GM19043 (cell line): ENCODE data around the gene ACTN1.

ENCODE experiments used
- ATAC-seq: cut with Tn5 transposase; IDR thresholded peaks from one replicate; pipeline ENCODE4 v1.9.1; 2021; ENCODE audit warnings: low read depth; ENCODE audit not compliant: unreplicated experiment

The ACTN1 gene

DNA sequence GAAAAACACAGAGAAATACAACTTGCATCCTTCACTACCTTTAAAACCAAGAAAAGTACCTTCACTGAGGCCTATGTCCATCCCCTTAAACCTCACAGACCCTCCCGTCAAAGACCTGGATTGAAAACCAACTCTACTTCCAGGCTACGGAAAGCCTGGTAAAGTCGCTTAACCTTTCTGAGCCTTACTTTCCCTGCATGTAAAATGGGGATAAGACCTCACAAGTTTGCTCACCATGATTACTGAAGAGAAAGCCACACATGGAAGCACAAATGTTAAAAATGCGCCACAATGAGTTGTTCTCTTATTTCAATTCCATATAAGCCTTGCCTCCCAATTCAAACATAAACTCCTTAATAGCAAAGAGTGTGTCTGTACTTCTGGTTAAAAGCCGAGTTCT lies 8.4 kb downstream of the ACTN1 start:
- ATAC-seq: no peak

DNA sequence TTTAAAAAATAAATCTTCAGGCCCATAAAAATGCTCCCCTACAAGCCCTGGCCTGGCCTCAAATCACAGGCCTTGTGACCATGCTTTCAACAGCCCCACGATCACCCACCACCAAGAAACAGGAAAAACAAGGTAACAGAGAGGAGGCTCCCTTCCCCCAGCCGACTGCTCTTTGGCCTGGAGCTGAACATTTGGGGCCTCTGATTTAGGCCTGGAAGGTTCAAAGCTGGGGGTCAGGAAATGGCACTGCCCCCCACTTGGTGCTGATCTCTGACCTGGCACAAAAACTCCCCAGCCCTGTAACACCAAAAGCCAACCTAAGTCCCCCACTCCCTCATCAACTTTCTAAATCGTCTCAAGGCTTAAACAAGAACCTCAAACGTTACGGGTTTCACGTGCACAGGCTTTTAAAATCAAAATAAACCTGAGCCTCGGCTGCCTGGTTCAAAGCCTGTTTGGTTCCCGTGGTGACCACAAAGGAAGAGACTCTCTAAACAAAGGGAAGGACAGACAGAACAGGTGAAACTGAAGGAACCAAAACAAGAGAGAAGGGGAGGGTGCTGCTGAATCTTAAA lies 9.0 kb downstream of the ACTN1 start:
- no peak for ATAC-seq

DNA sequence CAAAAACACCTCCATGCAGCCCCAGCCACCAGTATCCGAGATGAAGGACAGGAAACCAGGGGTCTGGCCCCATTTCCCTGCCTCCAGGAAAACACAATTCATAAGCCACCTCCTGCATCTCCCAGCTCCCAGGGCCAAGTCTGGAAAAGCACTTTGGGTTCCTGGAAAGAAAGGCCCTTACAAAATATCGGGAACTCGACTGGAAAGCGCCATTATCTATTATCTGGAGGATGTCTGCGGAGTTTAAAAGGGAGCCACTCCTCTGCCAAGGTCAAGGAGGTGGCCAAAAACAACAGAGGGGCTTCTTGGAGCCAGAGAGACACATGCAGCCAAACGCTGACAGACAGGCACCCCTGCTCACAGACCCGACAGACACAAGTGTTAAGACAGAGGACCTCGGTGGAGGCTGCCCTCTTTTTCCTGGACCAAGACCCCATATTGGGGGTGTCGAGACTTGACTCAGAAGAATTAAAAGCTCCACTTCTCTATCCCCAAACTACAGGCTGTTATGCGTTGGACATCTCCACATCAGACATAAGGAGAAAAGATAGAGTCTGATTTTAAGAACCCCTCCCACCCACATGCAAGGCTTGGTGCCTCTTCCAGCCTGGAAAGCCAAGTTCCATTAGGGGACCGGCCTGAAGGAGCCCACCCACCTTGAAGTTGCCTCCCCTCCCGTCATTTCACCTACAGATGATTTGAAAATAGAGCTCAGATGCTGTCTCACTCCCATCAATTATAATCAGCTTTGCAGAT lies 9.6 kb downstream of the ACTN1 start:
- ATAC-seq: no peak

DNA sequence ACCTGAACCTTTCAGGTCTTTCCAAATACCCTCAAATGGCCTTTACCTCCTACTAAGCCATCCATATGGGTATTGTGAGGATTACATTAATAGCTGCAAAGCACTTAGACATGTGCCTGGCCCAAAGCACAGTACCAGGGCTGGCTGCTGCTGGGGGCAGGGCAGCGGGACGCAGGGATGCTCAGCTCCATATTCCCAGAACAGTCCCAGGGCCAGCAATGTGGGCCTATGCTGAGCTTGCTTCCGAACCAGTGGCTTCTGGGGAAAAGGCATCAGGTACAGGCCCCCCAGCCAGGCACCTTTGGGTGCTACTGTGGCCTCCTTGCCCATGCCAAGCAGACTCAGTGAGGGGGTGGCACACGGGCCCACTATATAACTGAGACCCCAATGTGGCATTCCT lies 10.4 kb downstream of the ACTN1 start:
- no peak for ATAC-seq

DNA sequence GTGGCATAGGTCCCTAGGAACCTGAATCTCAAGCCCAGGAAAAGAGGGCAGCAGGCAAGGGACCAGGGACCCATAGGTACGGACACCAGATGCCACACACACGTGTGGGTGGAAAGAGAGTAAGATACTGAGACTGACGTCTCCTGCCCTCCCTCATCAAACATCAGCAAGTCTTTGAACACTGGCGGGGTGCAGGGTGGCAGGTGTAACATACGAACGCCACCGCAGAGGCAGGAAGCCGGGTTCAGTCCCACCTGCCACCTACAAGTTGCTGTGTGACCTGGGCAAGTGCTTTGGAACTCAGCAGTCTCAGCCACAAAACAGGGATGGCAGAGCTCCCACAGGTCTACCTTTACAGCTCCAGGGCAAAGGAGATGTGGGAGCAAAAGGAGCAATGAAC lies 11.1 kb downstream of the ACTN1 start:
- ATAC-seq: no peak

DNA sequence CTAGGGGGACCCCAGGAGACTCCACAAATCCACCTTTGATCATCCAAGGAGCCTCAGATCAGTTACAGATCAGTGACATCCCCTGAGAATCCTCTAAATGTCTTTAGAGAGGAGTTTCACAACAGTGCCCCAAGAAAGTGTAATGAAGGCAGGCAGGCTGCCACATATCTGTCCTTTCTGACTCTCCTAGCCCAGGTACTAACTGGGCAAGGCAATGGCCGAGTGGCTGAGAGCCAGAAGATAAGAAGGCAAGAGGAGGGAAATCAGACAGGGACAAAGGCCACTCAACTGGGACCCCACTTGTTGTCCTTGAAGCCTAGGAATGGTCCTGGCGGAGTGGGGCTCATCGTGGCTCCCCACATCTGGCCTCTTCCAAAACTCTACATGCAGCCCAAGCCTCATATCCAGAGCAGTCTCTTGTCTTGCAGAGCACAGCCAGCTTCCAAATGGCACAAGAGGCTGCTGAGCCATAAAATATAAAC lies 11.6 kb downstream of the ACTN1 start:
- no peak for ATAC-seq

DNA sequence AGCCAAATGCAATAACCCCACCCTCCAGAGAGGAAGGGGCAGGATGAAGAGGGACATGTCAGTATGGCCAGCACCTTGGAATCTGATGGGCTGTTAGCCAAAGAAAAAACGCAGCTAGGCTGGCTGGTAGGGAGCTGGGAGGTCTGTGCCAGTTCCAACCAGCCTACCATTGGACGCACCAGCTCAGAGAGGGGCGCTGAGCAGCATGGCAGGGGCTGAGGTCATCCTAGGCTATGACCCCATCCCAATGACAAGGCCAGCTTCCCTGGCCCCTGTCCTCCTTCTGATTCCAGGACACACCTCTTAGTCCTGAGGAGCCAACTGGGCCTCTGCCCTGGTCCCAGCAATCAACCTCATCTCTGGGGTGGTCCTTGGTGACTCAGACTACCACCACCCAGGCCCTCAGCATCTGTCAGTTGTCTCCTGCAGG lies 12.2 kb downstream of the ACTN1 start:
- ATAC-seq: no peak

DNA sequence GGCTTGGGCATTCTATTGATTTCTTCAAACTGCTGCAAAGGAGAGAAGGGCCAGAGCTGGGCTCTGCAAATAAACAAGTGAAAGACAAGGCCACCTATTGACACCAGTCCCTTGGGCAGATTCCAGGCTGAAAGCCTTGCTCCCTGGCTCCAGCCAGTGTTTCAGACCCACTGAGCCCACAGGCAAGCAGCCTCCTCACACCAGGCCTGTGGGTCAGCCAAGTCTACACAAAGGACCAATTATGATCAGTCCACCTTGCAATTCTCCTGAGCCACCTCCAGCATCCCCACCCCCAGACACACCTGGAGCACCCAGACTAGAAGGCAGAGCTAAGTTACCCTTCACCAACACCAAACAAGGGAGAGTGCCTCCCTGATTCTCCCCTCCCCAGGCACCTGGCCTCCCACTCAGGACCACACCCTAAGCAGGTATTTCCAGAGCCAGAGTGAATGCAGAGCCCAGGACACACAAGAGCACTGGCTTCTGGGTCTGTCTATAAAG lies 13.8 kb downstream of the ACTN1 start:
- ATAC-seq: no peak

DNA sequence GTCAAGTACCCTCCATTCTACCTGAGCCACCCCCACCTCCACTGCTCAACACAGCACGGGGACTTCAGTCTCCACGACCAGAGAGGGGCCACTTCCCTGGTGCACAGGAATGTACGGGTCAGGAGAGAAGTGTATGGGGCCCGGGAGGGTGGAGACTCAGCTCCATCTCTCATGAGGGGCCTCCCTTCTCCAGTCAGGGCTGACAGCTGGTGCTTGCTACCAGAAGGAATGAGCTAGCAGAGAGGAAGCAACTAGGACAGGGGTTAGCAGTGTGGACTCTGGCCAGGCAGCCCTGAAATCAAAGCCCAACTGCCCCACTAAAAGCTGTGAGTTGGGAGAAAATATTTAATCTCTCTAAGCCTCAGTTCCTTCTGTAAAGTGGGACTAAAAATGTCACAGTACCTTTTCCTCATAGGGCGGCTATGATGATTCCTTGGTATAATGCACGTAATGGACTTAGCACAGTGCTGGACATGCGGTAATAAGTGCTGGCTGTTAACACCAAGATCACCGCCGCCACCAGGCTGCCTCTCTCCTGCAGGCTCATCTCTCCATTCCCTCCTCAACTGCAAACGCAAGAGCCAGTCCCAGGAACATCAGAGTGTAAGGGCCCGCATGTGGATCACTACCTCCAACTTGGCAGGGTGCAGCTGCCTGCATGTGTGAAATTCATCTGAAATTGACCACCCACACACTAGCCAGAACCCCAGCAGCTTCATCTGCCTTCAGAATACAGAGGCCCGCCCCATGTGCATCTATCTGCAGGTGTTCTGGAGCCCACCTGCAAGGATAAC lies 14.6 kb downstream of the ACTN1 start:
- no peak for ATAC-seq

DNA sequence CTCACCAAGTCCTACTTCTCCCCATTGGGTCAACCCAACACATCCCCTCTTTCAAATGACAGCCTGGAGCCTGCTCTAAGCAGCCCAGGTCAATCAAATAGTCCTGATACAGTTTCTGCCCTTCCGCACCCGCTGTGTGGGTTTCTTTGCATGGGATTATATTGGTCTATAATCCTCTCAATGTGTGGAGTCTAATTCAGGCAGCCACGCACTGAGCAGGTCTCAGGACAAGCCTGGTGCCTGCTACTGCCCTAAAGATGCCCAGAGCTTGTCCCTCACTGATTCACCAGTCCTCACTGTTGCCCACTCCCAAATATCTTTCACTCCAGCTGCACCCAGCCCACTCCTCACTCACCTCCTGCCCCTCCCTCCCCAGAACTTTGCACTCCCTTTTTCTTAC lies 16.4 kb downstream of the ACTN1 start:
- ATAC-seq: no peak

DNA sequence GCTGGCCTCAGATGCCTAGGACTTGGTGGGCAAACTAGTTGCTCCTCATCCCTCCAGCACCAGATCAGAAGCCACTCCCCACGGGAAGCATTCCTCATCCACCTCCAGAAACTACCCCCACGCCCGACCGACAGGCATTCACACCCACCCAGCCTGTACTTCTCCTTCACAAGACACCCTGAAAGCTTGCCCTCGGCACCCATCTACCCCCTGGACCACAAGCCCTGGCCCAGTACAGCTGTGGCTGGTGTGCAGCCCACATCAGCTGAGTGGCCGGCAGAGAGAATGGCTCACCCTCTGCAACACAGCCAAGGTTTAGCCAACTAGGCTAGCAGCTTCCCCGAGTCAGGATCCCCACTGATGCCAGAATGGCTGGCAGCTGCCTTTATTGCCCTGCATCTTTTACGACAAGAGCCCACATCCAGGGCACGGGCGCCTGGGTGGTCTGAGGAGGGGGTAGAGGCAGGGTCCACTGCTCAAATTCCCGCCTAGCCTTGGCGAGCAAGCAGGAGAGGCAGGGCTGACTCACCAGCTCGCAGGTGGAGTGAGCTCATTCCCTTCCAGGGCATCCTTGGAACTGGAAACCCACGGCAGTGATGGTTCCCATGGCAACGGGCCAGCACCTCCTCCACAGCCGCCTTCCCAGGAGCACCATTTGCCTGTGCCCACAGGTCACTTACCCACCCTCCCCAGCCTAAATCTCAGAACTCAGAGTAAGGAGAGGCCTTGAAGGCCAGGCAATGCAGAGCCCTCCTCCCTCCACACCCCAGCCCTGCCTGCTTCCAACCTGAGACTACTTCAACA lies 17.1 kb downstream of the ACTN1 start:
- ATAC-seq: no peak

DNA sequence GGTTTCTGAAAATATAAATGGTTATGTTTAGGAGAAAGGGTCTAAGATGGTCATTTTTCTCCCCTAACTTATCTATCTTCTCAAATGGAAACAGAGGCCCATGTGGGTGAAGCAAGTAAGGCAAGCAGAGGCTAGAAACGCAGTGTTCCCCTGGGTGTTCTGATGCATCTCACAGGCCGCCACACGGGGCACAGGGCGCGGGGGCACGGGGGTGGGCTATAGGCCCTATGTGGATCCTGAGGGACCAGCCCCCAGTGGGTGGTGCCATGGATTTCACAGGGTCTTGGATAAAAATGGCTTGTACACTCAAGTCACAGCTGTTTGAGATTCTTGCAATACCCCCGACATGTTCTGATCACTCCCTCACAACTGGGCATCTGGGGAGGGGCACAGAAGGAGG lies 17.7 kb downstream of the ACTN1 start:
- no peak for ATAC-seq

DNA sequence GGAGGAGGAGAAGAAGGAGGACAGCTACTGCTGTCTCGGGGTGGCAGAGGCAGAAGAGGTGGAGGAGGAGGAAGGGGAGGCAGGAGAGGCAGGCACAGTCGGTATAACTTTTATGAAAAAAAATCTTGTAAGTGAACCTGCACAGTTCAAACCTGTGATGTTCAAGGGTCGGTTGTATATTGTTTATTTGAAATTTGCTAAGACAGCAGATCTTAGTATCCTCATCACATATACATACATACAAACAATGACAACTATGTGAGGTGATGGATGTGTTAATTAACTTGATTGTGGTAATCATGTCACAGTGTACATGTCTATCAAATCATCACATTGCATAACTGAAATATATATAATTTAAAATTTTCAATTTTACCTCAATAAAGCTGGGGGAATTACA lies 19.0 kb downstream of the ACTN1 start:
- ATAC-seq: no peak

DNA sequence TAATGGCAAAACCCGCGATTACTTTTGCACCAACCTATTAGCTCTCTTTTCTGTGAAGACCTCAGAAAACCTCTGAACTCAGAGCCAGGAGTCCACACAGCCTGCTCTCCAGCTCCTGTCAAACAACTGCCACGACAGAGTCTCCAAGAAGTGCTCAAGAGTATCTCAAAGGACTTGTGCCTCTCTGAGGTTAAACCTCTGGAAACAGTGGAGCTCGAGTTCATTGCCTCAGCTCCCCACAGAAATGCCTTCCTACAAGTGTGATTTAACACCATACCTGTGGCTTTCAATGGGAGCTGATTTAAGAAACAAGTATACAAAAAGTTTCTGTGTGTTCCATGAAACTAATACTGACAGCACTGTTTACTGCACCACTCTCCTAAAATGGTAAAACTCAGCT lies 20.1 kb downstream of the ACTN1 start:
- ATAC-seq: no peak

DNA sequence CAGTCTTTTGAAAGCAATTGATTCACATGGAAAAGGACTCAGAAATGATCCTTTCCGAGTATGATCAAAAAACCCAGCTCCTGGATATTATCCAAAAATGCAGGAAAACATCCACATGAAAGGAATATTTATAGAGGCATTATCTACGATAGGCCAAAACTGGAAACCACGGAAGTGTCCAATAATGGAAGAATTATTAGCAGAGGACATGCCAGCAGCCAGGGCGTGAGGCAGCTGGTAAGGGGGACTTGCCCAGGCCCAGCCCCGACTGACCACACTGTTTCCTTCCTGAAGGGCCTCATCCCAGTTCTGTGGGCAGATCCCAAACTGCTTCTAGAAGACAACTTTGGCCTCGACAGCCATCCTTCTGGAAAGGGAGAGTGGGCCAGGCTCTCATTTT lies 20.5 kb downstream of the ACTN1 start:
- ATAC-seq: no peak

DNA sequence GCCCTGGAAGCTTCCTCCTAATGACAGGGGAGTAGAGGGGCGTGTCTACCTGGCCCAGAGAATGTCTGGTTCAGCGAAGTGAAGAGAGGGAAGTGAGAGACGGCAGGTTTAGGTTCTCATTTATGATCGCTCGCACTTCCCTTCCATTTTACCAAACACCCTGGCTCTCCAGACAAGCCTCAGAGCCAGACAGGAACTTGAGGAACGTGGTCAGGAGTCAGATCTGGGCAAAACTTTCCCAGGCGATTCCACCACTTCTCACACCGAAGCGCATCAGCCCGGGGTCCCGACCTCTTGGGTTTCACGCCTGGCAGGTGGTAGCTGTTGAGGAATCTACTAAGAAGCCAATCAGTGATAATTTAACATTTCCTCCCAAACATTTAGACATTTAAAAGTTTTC lies 21.3 kb downstream of the ACTN1 start:
- no peak for ATAC-seq

DNA sequence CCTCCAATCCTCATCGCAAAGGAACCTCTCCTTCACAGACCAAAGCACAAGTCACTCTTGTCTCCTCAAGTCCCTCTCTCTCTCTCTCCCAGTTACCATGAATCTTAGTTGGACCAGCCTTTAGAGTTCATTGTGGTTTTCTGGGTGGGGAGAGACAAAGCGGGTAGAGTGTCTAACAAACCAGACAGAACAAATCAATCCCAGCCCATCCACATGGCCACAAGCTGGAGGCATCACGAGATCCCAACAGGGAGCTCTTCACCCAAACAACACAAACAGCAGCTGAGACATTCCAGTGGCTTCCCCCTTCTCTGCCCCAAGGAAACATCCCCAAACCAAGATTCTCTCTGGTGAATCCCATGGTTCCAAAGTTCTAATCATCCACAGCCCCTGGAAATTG lies 22.4 kb downstream of the ACTN1 start:
- ATAC-seq: no peak

DNA sequence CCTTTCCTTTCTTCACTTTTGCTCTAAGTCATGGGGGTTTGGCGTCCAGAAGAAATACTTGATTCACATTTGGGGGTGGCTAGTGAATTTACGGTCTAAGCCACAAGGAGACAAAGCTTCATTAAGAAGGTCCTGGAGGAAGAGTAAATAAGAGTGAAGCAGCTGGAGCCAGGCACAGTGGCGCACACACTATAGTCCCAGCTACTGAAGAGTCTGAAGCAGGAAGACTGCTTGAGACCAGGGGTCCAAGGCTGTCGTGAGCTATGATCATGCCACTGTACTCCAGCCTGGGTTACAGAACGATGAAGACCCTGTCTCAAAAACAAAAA lies 23.3 kb downstream of the ACTN1 start:
- no peak for ATAC-seq

DNA sequence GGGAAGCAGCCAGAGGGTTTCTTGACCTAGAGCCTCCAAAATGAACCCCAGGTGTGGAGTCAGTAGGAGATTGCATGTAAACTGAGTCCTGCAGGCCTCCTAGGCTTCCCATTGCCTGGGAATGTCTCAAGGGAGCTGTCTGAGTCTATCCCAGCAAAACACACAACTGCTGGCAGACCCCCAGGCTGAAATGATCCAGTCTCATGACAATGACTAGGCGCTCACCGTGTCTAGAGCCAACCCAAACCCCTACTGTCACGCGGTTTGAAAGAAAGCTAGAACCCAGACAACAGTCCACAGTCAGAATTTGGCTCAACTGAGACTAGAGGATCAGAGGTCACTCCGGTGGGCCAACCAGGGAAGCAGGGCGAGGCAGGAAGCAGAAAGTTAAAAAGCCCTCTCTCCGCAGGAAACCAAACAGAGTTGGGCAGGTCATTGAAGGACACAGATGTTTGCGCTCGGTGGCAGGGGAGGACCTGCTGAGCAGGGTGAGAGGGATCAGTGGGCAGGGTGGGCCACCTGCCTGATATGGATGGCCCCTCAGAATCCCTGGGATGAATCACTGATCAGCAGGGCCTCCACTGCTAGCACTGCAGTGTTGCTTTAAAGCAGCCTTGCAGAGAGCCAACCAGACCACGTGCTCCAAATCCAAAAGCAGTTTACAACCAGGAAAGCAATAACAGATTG lies 23.8 kb downstream of the ACTN1 start:
- no peak for ATAC-seq

DNA sequence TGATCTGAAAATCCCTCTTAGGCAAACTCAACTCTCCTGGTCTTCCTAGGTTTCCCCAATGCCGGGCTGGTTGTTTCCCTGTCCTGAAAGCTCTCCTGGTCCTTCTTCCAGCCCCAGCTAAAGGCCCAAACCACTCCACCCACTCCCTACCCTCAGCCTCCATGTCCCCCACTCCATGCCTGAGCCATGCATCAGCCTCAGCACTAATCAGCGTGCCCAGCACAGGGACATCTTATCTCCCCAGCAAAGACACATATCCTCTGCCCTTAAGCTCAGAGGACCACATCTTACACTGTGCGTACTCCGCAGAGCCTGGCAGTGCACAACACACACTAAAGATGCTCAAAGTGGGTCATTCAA lies 25.9 kb downstream of the ACTN1 start:
- ATAC-seq: no peak
